GM18505 (cell line): Measurements from ENCODE around the gene SPRYD7.

Experiments
- ATAC-seq: cut with Tn5 transposase; IDR thresholded peaks from one replicate; pipeline ENCODE4 v1.9.1; 2021; ENCODE audit not compliant: unreplicated experiment
- POLR2A ChIP-seq: IDR thresholded peaks from 4 replicates; pipeline ENCODE4 v1.6.1; 2011; ENCODE audit warnings: borderline replicate concordance; ENCODE audit not compliant: insufficient read depth, insufficient read length; ENCODE audit errors: extremely low read depth

The SPRYD7 gene

GRCh38 chr13:49936075-49936967, at the start of gene SPRYD7:
SPRYD7 (minus strand) TSS chr13:49936340; CDS start chr13:49936235, 105 bp downstream.
- peak; percentile 97 for ATAC-seq
- peak; percentile 56 for TF ChIP-seq POLR2A

- TF ChIP-seq POLR2A: no peak
- ATAC-seq: no peak
These were observed 49.0 kb upstream of the SPRYD7 start for GRCh38 chr13:49985129-49985528.

GRCh38 chr13:49980266-49980665, 44.1 kb upstream of the SPRYD7 start:
- no peak for ATAC-seq
- no peak for TF ChIP-seq POLR2A

GRCh38 chr13:49977992-49978391, 41.9 kb upstream of the SPRYD7 start:
- no peak for TF ChIP-seq POLR2A
- ATAC-seq: no peak

GRCh38 chr13:49976314-49977258, 40.4 kb upstream of the SPRYD7 start:
- TF ChIP-seq POLR2A: no peak
- no peak for ATAC-seq

GRCh38 chr13:49975826-49976225, 39.7 kb upstream of the SPRYD7 start:
- ATAC-seq: no peak
- TF ChIP-seq POLR2A: no peak

GRCh38 chr13:49972709-49973108, 36.6 kb upstream of the SPRYD7 start:
- no peak for ATAC-seq
- TF ChIP-seq POLR2A: no peak

- no peak for TF ChIP-seq POLR2A
- no peak for ATAC-seq
These were observed 31.3 kb upstream of the SPRYD7 start for GRCh38 chr13:49967456-49967855.

- ATAC-seq: no peak
These were observed 22.2 kb upstream of the SPRYD7 start for GRCh38 chr13:49958321-49958720.

GRCh38 chr13:49956131-49956530, 20.0 kb upstream of the SPRYD7 start:
- ATAC-seq: no peak
- no peak for TF ChIP-seq POLR2A

More at GRCh38 chr13:49958321-49958720, 22.2 kb upstream of the SPRYD7 start:
- TF ChIP-seq POLR2A: no peak

- no peak for ATAC-seq
These were observed 18.7 kb upstream of the SPRYD7 start for GRCh38 chr13:49954674-49955455.

GRCh38 chr13:49953560-49953959, 17.4 kb upstream of the SPRYD7 start:
- TF ChIP-seq POLR2A: no peak
- no peak for ATAC-seq

More at GRCh38 chr13:49954674-49955455, 18.7 kb upstream of the SPRYD7 start:
- no peak for TF ChIP-seq POLR2A
